Measurements from ENCODE around the gene PDHA1.

Gene PDHA1

DNA sequence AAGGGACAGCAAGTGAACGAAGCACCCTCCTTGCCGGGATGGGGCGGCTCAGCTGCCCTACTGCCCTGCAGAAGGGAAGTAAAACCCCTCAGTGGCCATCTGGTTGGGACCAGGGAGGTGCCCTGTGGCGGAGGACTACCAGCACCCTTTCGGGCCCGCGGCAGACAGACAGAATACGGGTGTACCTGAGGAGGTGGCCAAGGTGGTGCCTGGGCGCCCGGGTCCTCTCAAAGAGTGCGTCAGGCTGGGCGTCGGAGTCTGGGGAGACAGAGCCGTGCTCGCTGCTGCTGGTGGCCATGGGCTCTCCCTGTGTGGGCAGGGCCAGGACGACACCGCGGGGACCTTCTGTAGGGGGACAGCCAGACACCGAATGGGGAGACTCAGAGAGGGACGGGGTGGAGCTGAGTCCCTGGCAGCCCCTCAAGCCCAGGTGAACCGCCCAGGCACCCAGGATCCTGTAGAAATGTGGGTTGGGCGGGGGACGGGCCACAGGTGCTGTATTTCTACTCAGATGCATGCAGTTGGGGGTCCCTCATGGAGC, 29.7 kb downstream of the PDHA1 start:
- no peak for DNase-seq (ENCODE audit: low read depth in 2 of 2, low spot score in 1 of 2)

DNA sequence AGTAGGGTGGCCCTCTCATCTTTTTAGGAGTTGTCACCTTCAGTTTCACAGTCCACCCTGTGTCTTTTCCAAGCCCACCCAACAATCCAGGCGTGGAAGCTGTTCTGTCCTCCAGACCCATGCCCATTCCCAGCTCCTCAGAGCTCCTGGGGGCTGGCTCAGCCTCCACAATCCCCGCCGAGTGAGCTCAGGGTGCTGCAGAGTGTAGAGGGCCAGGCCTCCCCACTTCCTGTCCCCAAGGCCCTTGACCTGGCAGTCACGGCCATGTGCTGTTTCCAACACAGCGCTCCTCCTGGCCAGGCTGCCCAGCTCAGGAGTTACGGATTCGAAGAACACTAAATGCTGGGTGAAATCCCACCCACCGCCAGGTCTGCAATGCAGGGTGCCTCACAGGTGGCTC, 31.8 kb downstream of the PDHA1 start:
- DNase-seq (ENCODE audit: low read depth in 2 of 2, low spot score in 1 of 2) = no peak

GRCh38 chrX:19377799-19378198, 34.1 kb downstream of the PDHA1 start:
- no peak for DNase-seq (ENCODE audit: low read depth in 2 of 2, low spot score in 1 of 2)

DNA sequence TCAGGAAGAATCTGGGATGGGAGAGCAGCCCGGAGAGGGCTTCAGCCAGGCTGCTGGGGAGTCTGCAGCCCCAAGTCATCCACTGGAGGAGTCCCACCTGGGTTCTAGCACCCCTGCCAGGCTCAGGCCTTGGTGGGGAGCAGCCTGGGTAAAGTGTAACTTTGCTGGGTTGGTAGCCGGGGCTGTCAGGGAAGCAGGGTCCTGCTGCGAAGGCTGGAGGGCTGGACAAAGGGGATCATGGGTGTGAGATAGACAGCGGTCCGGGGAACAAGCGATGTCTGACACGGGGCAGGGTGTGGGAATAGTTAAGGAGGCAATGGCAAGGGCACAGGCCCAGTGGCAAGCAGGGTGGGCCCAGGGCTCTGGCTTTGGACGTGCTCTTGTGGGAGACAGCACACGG, 37.6 kb downstream of the PDHA1 start:
- DNase-seq (ENCODE audit: low read depth in 2 of 2, low spot score in 1 of 2) = no peak

GRCh38 chrX:19382555-19383145, 38.9 kb downstream of the PDHA1 start:
- peak in 1 of 2 donors; percentile 3 for DNase-seq (ENCODE audit: low read depth in 2 of 2, low spot score in 1 of 2)

- DNase-seq (ENCODE audit: low read depth in 2 of 2, low spot score in 1 of 2) = no peak
Measured at GRCh38 chrX:19386679-19387078, 43.0 kb downstream of the PDHA1 start.

- DNase-seq (ENCODE audit: low read depth in 2 of 2, low spot score in 1 of 2) = no peak
Measured at GRCh38 chrX:19388064-19388679, 44.4 kb downstream of the PDHA1 start.

DNA sequence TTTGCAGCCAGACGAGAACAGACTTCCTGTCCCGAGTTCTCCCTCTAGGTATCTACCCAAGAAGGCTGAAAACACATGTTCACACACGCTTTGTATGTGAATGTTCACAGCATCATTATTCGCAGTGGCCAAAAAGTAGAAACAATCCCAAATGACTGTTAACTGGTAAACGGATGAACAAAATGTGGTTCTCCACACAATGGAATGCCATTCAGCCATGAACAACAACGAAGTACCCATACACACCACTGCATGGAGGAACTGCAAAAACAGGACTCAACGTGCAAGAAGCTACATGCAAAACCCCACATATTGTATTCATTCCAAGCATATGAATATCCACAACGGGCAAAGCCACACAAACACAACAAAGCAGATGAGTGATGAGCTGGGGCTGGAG, 45.0 kb downstream of the PDHA1 start:
- no peak for DNase-seq (ENCODE audit: low read depth in 2 of 2, low spot score in 1 of 2)

GRCh38 chrX:19389227-19389845, 45.6 kb downstream of the PDHA1 start:
- no peak for DNase-seq (ENCODE audit: low read depth in 2 of 2, low spot score in 1 of 2)

DNA sequence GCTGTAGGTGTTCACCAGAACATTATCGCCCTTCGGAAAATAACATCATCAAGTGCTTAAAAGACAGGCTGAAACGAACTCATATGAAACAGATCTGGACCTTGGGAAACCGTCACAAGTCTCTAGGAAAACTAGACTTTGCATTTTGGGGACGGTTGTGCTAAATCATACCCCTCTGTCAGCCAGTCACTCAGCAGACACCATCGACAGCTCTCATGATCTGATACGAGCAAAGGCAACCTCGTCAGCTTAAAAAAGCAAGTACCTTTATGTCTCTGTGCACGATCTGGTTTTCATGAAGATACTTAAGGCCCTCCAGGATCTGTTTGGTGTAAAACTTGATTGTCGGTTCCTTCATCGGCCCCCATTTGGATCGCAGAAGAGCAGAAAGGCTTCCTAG, 48.4 kb downstream of the PDHA1 start:
- DNase-seq (ENCODE audit: low read depth in 2 of 2, low spot score in 1 of 2) = no peak

DNA sequence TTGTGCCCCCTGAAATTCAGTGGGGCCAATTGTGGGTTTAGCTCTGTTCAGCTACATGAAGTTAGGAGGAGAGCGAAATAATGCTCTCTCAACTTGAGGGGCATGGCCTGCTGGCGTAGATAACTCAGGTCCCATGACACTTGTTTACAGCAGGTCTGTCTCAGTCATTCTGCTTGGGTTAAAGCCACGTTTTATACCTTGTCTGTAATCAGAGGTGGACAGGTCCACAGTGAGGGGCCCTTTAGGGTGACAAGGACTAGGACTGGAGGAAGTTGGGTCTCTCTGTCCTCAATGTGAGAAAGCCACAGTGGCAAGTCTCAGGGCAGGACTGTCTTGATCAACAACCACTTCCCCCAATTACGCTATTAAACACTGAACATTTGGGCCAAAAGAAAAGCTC, 49.0 kb downstream of the PDHA1 start:
- DNase-seq (ENCODE audit: low read depth in 2 of 2, low spot score in 1 of 2) = no peak

DNA sequence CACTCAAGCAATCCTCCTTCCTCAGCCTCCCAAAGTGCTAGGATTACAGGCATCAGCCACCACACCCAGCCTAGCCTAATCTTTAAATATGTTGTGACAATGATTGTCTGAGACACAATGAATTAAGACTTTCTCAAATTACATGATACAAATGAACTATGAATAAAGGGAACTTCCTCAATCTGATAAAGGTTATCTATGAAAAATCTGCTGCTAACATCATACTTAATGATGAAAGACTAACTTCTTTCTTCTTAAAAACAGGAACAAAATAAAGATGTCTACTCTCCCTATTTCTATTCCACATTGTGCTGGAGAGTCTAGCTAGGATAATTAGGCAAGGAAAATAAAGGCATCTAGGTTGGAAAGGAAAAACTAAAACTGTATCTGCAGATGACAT, 60.0 kb downstream of the PDHA1 start:
- DNase-seq (ENCODE audit: low read depth in 2 of 2, low spot score in 1 of 2) = no peak

DNA sequence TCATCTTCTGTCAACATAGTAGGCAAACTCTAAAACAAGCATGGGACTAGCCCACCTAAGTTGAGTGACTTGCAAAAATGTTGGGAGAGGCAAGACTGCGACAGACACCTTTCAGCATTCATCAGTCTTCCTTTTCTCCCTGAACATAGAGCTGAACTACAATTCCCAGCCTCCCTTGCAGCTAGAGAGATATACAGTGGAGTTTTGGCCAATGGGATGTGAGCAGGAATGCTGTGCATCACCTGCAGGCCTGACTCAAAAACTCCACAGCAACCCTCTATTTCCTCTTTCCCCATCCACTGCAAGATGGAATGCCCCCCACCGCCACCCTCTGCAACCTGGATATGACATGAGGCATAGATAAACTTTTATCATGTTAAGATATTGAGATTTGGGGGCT, 66.5 kb downstream of the PDHA1 start:
- no peak for DNase-seq (ENCODE audit: low read depth in 2 of 2, low spot score in 1 of 2)

Measured in stimulated activated CD8-positive, alpha-beta memory T cell treated with anti-CD3 and anti-CD28 coated beads, Interleukin-4, amount 100 ng/mL, for 4 hours (primary cell).